ENCODE results near the gene TMEM126B.
A peak's percentile ranks its signal among the peaks of the same experiment; 100 is the strongest.

DNA sequence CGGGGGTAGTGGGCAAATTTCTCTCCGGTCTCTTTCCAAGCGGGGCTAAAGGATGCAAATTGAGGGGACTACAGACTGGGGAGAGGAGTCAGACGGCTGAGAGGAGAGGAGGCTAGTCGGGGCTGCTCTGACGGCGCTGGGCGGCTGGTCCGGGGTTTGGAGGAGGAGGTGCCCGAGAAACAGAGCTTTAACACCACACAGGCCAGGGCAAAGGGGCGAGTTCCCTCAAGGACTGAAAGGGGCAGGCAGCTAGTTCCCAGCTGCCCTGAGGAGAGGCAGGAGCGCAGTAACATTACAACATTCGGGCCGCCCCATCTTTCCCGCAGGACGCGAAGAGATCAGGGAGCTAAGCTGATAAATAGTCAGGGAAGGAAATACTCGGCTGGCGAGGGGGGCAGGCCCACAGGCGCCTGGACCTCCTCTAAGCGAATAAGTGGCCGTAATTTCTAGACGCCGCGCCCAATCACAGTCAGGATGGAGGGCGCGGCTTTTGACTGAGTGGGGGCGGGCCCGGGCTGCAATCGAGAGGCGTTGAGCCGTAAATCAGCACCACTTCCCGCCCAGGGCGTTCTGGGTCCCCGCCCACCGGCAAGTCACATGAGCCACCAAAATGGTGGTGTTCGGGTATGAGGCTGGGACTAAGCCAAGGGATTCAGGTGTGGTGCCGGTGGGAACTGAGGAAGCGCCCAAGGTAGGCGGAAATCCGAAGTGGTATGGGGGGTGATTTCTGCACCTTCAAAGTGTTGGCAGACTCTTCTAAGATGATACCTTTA, at the start of gene TMEM126B:
- TF ChIP-seq, protein P1, sequence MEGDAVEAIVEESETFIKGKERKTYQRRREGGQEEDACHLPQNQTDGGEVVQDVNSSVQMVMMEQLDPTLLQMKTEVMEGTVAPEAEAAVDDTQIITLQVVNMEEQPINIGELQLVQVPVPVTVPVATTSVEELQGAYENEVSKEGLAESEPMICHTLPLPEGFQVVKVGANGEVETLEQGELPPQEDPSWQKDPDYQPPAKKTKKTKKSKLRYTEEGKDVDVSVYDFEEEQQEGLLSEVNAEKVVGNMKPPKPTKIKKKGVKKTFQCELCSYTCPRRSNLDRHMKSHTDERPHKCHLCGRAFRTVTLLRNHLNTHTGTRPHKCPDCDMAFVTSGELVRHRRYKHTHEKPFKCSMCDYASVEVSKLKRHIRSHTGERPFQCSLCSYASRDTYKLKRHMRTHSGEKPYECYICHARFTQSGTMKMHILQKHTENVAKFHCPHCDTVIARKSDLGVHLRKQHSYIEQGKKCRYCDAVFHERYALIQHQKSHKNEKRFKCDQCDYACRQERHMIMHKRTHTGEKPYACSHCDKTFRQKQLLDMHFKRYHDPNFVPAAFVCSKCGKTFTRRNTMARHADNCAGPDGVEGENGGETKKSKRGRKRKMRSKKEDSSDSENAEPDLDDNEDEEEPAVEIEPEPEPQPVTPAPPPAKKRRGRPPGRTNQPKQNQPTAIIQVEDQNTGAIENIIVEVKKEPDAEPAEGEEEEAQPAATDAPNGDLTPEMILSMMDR (IDR thresholded peaks at IDR 0.05): no peak
- peak; percentile 96 to 97 for TF ChIP-seq POLR2AphosphoS5 (IDR thresholded peaks at IDR 0.05; ENCODE audit: insufficient read depth in 1 of 2, low read depth in 1 of 2)

All from vagina (tissue), 2 donors.